Sigmoid colon (tissue), 3 donors: ENCODE measurements around the gene EPHA10.

Experiments used
- POLR2A ChIP-seq, 2 donors: fragments of 450-650 bp; IDR thresholded peaks; one replicate each; pipeline ENCODE4 v1.6.1; 2016; ENCODE audit warnings: antibody characterized with exemption in 2 of 2, mild to moderate bottlenecking in 2 of 2, moderate library complexity in 2 of 2
- TF ChIP-seq, protein P1 (sequence below), 4 experiments: fragments of 450-650 bp in 3 of 4; fragments of 200-600 bp in 1 of 4; IDR thresholded peaks; one replicate each; pipeline ENCODE4 v1.5.1; 2016 to 2019; ENCODE audit warnings: antibody characterized with exemption in 4 of 4, mild to moderate bottlenecking in 3 of 4, moderate library complexity in 2 of 4

DNA sequence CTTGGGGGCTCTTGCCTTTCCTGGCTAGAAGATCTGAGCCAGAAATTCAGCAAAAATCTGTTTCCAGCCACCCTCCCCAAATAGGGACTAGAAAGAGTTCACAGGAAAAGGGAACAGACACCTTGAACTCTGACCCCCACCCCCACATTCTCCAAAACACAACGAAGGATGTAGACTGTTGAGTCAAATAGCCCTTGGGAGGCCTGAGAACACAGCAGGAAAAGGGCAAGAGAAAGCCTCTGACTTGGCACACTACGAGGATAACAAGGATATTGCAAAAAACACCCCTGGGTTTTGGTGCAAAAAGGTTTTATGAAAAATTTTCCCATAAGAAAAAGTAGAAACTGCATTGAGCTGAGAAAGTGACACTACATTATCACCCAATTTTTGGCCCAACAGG, 45.0 kb upstream of the EPHA10 start:
- TF ChIP-seq, protein P1, sequence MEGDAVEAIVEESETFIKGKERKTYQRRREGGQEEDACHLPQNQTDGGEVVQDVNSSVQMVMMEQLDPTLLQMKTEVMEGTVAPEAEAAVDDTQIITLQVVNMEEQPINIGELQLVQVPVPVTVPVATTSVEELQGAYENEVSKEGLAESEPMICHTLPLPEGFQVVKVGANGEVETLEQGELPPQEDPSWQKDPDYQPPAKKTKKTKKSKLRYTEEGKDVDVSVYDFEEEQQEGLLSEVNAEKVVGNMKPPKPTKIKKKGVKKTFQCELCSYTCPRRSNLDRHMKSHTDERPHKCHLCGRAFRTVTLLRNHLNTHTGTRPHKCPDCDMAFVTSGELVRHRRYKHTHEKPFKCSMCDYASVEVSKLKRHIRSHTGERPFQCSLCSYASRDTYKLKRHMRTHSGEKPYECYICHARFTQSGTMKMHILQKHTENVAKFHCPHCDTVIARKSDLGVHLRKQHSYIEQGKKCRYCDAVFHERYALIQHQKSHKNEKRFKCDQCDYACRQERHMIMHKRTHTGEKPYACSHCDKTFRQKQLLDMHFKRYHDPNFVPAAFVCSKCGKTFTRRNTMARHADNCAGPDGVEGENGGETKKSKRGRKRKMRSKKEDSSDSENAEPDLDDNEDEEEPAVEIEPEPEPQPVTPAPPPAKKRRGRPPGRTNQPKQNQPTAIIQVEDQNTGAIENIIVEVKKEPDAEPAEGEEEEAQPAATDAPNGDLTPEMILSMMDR (IDR thresholded peaks at IDR 0.05) = no peak
- no peak for TF ChIP-seq POLR2A (IDR thresholded peaks at IDR 0.05)
